ENCODE data around the gene STRIP1. TPM values are rescaled to one million over a fixed set of nuclear protein-coding genes. Genes with fewer than 3 reads are reported as not detected.
A peak's percentile ranks its signal among the peaks of the same experiment; 100 is the strongest.

STRIP1 gene
- total and polyA plus RNA-seq, 12 donors = 22.3 to 47.9 (median 30.2) TPM

DNA sequence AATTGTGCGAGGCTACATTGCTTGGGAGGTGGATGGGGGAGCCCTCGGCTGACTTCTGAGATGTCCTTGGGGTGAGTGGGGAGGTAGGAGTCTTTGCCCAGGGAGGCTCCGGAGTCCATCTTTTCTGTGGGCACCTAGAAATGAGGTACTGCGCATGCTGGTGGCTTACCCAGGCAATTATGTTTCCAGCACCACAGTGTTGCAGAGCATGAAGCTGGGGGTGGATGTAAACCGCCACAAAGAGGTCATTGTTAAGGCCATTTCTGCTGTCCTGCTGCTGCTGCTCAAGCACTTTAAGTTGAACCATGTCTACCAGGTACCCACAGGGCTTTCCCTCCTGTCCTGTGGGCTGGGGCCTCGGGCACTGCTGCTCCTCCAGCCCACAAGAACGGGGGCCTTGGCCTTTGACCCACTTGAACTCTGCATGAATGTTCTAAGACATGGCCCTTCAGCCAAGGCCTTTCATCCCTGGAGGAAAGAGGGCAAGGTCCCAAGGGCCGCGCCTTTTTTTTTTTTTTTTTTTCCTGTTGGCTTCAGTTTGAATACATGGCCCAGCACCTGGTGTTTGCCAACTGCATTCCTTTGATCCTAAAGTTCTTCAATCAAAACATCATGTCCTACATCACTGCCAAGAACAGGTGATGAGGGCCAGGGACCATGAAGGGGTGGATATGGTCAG, 14.6 kb downstream of the STRIP1 start:
- H3K4me3 ChIP-seq = no peak overlapping the region
- TF ChIP-seq POLR2A (IDR thresholded peaks at IDR 0.05) = no peak
- TF ChIP-seq, protein P1, sequence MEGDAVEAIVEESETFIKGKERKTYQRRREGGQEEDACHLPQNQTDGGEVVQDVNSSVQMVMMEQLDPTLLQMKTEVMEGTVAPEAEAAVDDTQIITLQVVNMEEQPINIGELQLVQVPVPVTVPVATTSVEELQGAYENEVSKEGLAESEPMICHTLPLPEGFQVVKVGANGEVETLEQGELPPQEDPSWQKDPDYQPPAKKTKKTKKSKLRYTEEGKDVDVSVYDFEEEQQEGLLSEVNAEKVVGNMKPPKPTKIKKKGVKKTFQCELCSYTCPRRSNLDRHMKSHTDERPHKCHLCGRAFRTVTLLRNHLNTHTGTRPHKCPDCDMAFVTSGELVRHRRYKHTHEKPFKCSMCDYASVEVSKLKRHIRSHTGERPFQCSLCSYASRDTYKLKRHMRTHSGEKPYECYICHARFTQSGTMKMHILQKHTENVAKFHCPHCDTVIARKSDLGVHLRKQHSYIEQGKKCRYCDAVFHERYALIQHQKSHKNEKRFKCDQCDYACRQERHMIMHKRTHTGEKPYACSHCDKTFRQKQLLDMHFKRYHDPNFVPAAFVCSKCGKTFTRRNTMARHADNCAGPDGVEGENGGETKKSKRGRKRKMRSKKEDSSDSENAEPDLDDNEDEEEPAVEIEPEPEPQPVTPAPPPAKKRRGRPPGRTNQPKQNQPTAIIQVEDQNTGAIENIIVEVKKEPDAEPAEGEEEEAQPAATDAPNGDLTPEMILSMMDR (IDR thresholded peaks at IDR 0.05) = no peak
- H3K36me3 ChIP-seq (replicated peaks in 1 of 2) = peaks cover 0 to 95% of the 10 kb centered on the region in 2 donors
- peaks cover 14 to 26% of the 10 kb centered on the region in 2 donors for H3K4me1 ChIP-seq (replicated peaks in 1 of 2)
- H3K27me3 ChIP-seq = no peaks in the 10 kb centered on the region
- 65 to 73% (median 70%) methylated on average over 9 of the region's 9 CpGs for WGBS, 4 donors
- peak overlapping the region in 1 of 5 donors; percentile 2 for H3K27ac ChIP-seq
- H3K9me3 ChIP-seq (replicated peaks in 1 of 3) = no peaks in the 10 kb centered on the region
- intact Hi-C loops (cut with DNase I) = no loop called here
- DNase-seq = no peak

DNA sequence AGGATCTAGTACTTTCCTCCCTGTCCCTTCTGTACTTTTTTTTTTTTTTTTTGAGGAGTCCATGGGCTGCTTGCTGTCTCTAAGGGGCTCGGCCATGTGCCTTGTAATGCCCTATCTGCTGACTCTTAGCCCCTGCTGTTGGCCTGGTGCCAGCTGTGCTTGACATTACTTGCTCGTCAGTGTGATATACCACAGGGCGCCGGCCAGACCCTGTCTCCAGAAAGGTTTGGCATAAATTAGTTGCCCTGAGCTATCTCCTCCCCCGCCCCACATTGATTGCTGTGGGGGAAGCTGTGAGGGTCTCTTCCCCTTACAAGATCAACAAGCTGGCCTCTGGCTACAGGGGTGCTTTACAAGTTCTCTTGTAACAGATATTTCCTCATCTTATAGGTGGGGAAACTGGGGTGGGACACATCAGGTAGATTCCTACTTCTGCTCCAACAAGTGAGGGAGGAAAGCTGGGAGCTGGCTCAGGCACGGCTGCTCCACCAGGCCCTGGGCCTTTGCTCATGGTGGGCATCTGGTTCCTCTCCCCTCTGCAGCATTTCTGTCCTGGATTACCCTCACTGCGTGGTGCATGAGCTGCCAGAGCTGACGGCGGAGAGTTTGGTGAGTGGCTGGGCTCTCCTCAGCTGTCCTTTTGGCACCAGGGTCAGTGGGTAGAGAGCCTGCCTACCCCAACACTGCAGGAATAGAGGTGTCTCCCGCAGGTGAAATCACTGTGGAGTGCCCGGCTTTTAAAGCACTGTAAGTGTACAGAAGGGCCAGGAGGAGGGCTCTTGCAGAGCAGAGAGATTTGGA, 15.6 kb downstream of the STRIP1 start:
- Histone ChIP-seq H3K9me3 (replicated peaks in 1 of 3) (no peaks in the 10 kb centered on the region), H3K27ac (peak overlapping the region in 3 of 5 donors; percentile 60 to 68 (median 66)), H3K27me3 (no peaks in the 10 kb centered on the region), H3K4me3 (no peak overlapping the region), H3K4me1 (replicated peaks in 1 of 2) (peaks cover 14 to 26% of the 10 kb centered on the region in 2 donors), H3K36me3 (replicated peaks in 1 of 2) (peaks cover 0 to 94% of the 10 kb centered on the region in 2 donors)
- WGBS, 4 donors = 66 to 75% (median 74%) methylated on average over 11 of the region's 11 CpGs
- DNase-seq = no peak
- TF ChIP-seq POLR2A (IDR thresholded peaks at IDR 0.05) = no peak
- intact Hi-C loops (cut with DNase I) = loop anchor here in 1 of 2 donors (5.0 kb wide), 1 partner anchor 57 kb away; no protein-coding TSS in a partner anchor

DNA sequence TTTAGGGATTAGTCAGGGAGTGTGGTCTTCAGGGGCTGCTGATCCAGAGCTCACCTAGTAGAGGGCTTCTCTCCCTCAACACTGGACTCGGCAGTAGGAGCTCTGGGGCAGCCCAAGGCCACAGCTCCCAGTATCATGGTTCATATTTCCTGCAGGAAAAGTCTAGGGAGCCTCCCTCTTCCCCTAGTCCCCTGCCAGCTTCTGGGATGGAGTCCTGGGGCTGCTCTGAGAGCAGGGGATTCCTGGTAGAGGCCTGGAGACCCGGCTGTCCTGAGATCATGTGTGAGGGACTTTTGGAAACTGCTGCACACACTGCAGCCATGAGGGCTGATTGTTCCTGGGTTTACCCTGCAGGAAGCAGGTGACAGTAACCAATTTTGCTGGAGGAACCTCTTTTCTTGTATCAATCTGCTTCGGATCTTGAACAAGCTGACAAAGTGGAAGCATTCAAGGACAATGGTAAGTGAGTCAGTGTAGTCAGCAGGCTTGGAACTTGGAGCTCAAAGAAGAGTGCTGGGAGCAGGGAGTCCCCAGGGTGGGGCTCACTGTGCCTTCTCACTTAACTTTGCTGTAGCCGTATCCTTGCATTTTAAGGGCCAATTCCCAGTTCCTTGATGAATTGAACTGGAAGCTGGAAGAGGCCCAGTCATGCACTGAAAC, 16.3 kb downstream of the STRIP1 start:
- peak in 4 of 7 donors; percentile 46 to 64 (median 58) for DNase-seq
- peaks cover 0 to 94% of the 10 kb centered on the region in 2 donors for H3K36me3 ChIP-seq (replicated peaks in 1 of 2)
- peaks cover 14 to 28% of the 10 kb centered on the region in 2 donors for H3K4me1 ChIP-seq (replicated peaks in 1 of 2)
- no peak for TF ChIP-seq POLR2A (IDR thresholded peaks at IDR 0.05)
- TF ChIP-seq, protein P1 (IDR thresholded peaks at IDR 0.05) = no peak
- no peaks in the 10 kb centered on the region for H3K27me3 ChIP-seq
- H3K9me3 ChIP-seq (replicated peaks in 1 of 3) = no peaks in the 10 kb centered on the region
- 32 to 37% (median 36%) methylated on average over 2 to 4 of the region's 4 CpGs for WGBS, 4 donors
- intact Hi-C loops (cut with DNase I) = loop anchor here in 1 of 2 donors (5.0 kb wide), 1 partner anchor 57 kb away; no protein-coding TSS in a partner anchor
- peak overlapping the region in 3 of 5 donors; percentile 60 to 68 (median 66) for H3K27ac ChIP-seq
- no peak overlapping the region for H3K4me3 ChIP-seq

DNA sequence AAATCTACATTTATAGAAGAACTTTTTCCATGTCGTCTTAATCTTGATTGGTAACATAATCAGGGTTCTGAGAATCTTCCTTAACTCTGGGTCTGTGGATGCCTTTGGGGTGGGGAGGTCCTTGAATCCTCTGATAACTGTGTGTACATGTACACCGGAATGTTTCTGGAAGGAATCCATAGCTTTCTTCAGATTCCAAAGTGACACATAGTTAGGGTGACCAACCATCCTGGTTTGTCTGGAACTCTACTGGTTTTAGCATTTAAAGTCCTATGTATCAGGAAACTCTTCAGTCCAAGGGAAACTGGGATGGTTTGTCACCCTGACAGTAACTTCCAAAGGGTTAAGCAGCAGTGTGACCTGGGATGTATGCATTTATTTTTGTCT, 16.8 kb downstream of the STRIP1 start:
- H3K36me3 ChIP-seq (replicated peaks in 1 of 2) = peaks cover 0 to 94% of the 10 kb centered on the region in 2 donors
- WGBS, 4 donors = 35 to 45% (median 42%) methylated on average over 2 of the region's 2 CpGs
- H3K27me3 ChIP-seq = no peaks in the 10 kb centered on the region
- no peaks in the 10 kb centered on the region for H3K9me3 ChIP-seq (replicated peaks in 1 of 3)
- intact Hi-C loops (cut with DNase I) = loop anchor here in 1 of 2 donors (5.0 kb wide), 1 partner anchor 56 kb away; no protein-coding TSS in a partner anchor
- peaks cover 15 to 33% of the 10 kb centered on the region in 2 donors for H3K4me1 ChIP-seq (replicated peaks in 1 of 2)
- TF ChIP-seq, protein P1 (IDR thresholded peaks at IDR 0.05) = no peak
- TF ChIP-seq POLR2A (IDR thresholded peaks at IDR 0.05) = no peak
- DNase-seq = no peak
- H3K4me3 ChIP-seq = no peak overlapping the region
- H3K27ac ChIP-seq = peak overlapping the region in 3 of 5 donors; percentile 60 to 66 (median 62)
